HCT116 (cell line): ENCODE data around the gene NAA40. TPM values are rescaled to one million over a fixed set of nuclear protein-coding genes. Genes with fewer than 3 reads are reported as not detected.

ENCODE experiments used
- ATAC-seq: fragments of 200-7000 bp; cut with Tn5 transposase; 2 replicates; pipeline ENCODE4 v1.9.1; 2020; ENCODE audit warnings: mild to moderate bottlenecking, moderate library complexity
- Bru-seq: library from RNA; stranded (reverse); fragments of 400-500 nt; gene quantifications from one replicate; lab custom pipeline; 2021; lab: Mats Ljungman, UMichigan
- BruChase-seq, 2 experiments: library from RNA; stranded (reverse); fragments of 400-500 nt; gene quantifications; one replicate each; lab custom pipeline; 2021; lab: Mats Ljungman, UMichigan
- BruUV-seq: library from RNA; stranded (reverse); fragments of 400-500 nt; replicated peaks from 2 replicates; lab custom pipeline; 2021; lab: Mats Ljungman, UMichigan
- CTCF ChIA-PET: fragments of 300-600 bp; sonication (Branson Sonifier 250); formaldehyde crosslinking; loops from one replicate; lab custom pipeline; 2021; ENCODE audit warnings: antibody characterized with exemption; lab: Charles Lee
- POLR2A ChIA-PET: fragments of 300-600, 350-600 bp; sonication (Branson Sonifier 250); formaldehyde crosslinking; loops from one replicate; lab custom pipeline; 2021; ENCODE audit warnings: antibody characterized with exemption; lab: Charles Lee
- RAD21 ChIA-PET, 2 experiments: fragments of 300-600 bp; sonication (Branson Sonifier 250); formaldehyde crosslinking; loops; one replicate each; lab custom pipeline; 2023; ENCODE audit warnings: low total read pairs in 2 of 2; ENCODE audit not compliant: uncharacterized antibody in 2 of 2, unreplicated experiment in 2 of 2, low non-redundant PET in 1 of 2; lab: Charles Lee
- DNase-seq: peaks from one replicate; pipeline ENCODE4 v3.0.0-alpha.2; 2010; ENCODE audit warnings: low read depth, low spot score
- H2AFZ ChIP-seq: fragments of 200-600 bp; shearing (Covaris generic), sonication (generic); 2 replicates; pipeline ENCODE4 v1.6.1; 2017; ENCODE audit warnings: low read depth, mixed run types, mixed read lengths, antibody characterized with exemption, low read length; ENCODE audit not compliant: poor library complexity, severe bottlenecking
- H3K27ac ChIP-seq: 2 replicates; pipeline ENCODE4 v1.5.1; 2012; ENCODE audit warnings: low read depth, low read length
- H3K27me3 ChIP-seq: fragments of 200-600 bp; sonication (generic); 2 replicates; pipeline ENCODE4 v1.6.1; 2016; ENCODE audit warnings: mixed run types, low read length, mixed read lengths; ENCODE audit not compliant: insufficient read depth
- H3K36me3 ChIP-seq, 2 experiments: fragments of 200-500 bp in 1 of 2; fragments of 200-600 bp in 1 of 2; sonication (Bioruptor generic) in 1 of 2; sonication (generic) in 1 of 2; 2 replicates each; pipeline versions ENCODE4 v1.5.1 to v1.6.1; 2014 to 2016; ENCODE audit warnings: low read length in 2 of 2, inconsistent platforms in 1 of 2, mixed read lengths in 1 of 2, mixed run types in 1 of 2; ENCODE audit not compliant: insufficient read depth in 2 of 2, control insufficient read depth in 1 of 2
- H3K4me1 ChIP-seq, 2 experiments: fragments of 200-600 bp in 1 of 2; sonication (generic) in 1 of 2; 2 replicates each; pipeline versions ENCODE4 v1.5.1 to v1.6.1; 2012 to 2017; ENCODE audit warnings: low read length in 2 of 2, inconsistent platforms in 1 of 2, mild to moderate bottlenecking in 1 of 2, mixed read lengths in 1 of 2, mixed run types in 1 of 2, moderate library complexity in 1 of 2; ENCODE audit not compliant: insufficient read depth in 2 of 2, control insufficient read depth in 1 of 2
- H3K4me2 ChIP-seq: fragments of 200-600 bp; sonication (generic); 2 replicates; pipeline ENCODE4 v1.6.1; 2017; ENCODE audit warnings: mixed run types, low read length, mixed read lengths
- H3K4me3 ChIP-seq, 2 experiments: fragments of 200-600 bp in 1 of 2; sonication (generic) in 1 of 2; replicated peaks in 1 of 2; 2 replicates each; pipeline ENCODE4 v1.5.1; 2011 to 2016; ENCODE audit warnings: low read length in 2 of 2, control low read depth in 1 of 2, low read depth in 1 of 2, mild to moderate bottlenecking in 1 of 2, mixed read lengths in 1 of 2, mixed run types in 1 of 2
- H3K79me2 ChIP-seq: fragments of 200-600 bp; sonication (generic); 2 replicates; pipeline ENCODE4 v1.6.1; 2017; ENCODE audit warnings: mild to moderate bottlenecking, mixed run types, low read length, moderate library complexity, mixed read lengths; ENCODE audit not compliant: insufficient read depth
- H3K9ac ChIP-seq: fragments of 200-600 bp; sonication (generic); 2 replicates; pipeline ENCODE4 v1.6.1; 2016; ENCODE audit warnings: low read length, mixed read lengths
- H3K9me2 ChIP-seq: fragments of 200-600 bp; sonication (generic), shearing (Covaris generic); 2 replicates; pipeline ENCODE4 v1.6.1; 2017; ENCODE audit warnings: mixed run types, mild to moderate bottlenecking, moderate library complexity; ENCODE audit not compliant: insufficient read depth
- H3K9me3 ChIP-seq, 2 experiments: fragments of 200-500 bp in 1 of 2; fragments of 200-600 bp in 1 of 2; sonication (Bioruptor generic) in 1 of 2; sonication (generic) in 1 of 2; 2 replicates each; pipeline ENCODE4 v1.6.1; 2014 to 2017; ENCODE audit warnings: low read length in 2 of 2, mixed read lengths in 2 of 2, inconsistent platforms in 1 of 2, low read depth in 1 of 2, mild to moderate bottlenecking in 1 of 2, mixed run types in 1 of 2, moderate library complexity in 1 of 2; ENCODE audit not compliant: control insufficient read depth in 1 of 2, insufficient read depth in 1 of 2
- H4K20me1 ChIP-seq: fragments of 200-600 bp; sonication (generic), shearing (Covaris generic); 2 replicates; pipeline ENCODE4 v1.6.1; 2017; ENCODE audit warnings: mixed run types, mild to moderate bottlenecking, moderate library complexity; ENCODE audit not compliant: insufficient read depth
- ATF3 ChIP-seq: IDR thresholded peaks from 2 replicates; pipeline ENCODE4 v1.6.1; 2012
- CBX3 ChIP-seq: IDR thresholded peaks from 2 replicates; pipeline ENCODE4 v1.6.1; 2012; ENCODE audit warnings: low read depth
- CEBPB ChIP-seq: IDR thresholded peaks from 2 replicates; pipeline ENCODE4 v1.6.1; 2012; ENCODE audit warnings: low read depth
- CTCF ChIP-seq, 3 experiments: fragments of 200-600 bp in 1 of 3; sonication (generic) in 1 of 3; IDR thresholded peaks in 2 of 3; conservative IDR thresholded peaks in 1 of 3; 2 replicates each; pipeline ENCODE4 v1.5.1; 2012 to 2017; ENCODE audit warnings: low read depth in 2 of 3, low read length in 2 of 3, antibody characterized with exemption in 1 of 3, borderline replicate concordance in 1 of 3, control low read depth in 1 of 3, mild to moderate bottlenecking in 1 of 3, mixed read lengths in 1 of 3, mixed run types in 1 of 3, moderate library complexity in 1 of 3; ENCODE audit not compliant: insufficient read depth in 1 of 3
- ELF1 ChIP-seq: IDR thresholded peaks from 2 replicates; pipeline ENCODE4 v1.6.1; 2012; ENCODE audit warnings: low read depth, borderline replicate concordance
- EZH2 ChIP-seq: fragments of 200-600 bp; sonication (generic); IDR thresholded peaks from 2 replicates; pipeline ENCODE4 v1.6.1; 2017; ENCODE audit warnings: antibody characterized with exemption, mixed run types
- EZH2phosphoT487 ChIP-seq: fragments of 200-600 bp; IDR thresholded peaks from 2 replicates; pipeline ENCODE4 v1.6.1; 2018; ENCODE audit warnings: antibody characterized with exemption, borderline replicate concordance
- FOSL1 ChIP-seq: IDR thresholded peaks from 2 replicates; pipeline ENCODE4 v1.6.1; 2012; ENCODE audit warnings: low read depth
- JUND ChIP-seq: IDR thresholded peaks from 2 replicates; pipeline ENCODE4 v1.6.1; 2012
- POLR2A ChIP-seq: IDR thresholded peaks from 2 replicates; pipeline ENCODE4 v1.7.0; 2011; ENCODE audit warnings: borderline replicate concordance; ENCODE audit not compliant: insufficient read depth, insufficient read length; ENCODE audit errors: extremely low read depth
- POLR2AphosphoS5 ChIP-seq: IDR thresholded peaks from 2 replicates; pipeline ENCODE4 v1.6.1; 2011; ENCODE audit warnings: mild to moderate bottlenecking, low read depth, low read length, moderate library complexity
- RAD21 ChIP-seq: IDR thresholded peaks from 2 replicates; pipeline ENCODE4 v1.6.1; 2012; ENCODE audit warnings: low read depth, mild to moderate bottlenecking
- REST ChIP-seq: IDR thresholded peaks from 2 replicates; pipeline ENCODE4 v1.6.1; 2012; ENCODE audit warnings: low read depth
- SIN3A ChIP-seq: IDR thresholded peaks from 2 replicates; pipeline ENCODE4 v1.6.1; 2012; ENCODE audit warnings: low read depth
- SP1 ChIP-seq: IDR thresholded peaks from 2 replicates; pipeline ENCODE4 v1.6.1; 2012; ENCODE audit warnings: low read depth
- SRF ChIP-seq: IDR thresholded peaks from 2 replicates; pipeline ENCODE4 v1.6.1; 2012; ENCODE audit warnings: low read depth
- TCF7L2 ChIP-seq: IDR thresholded peaks from 2 replicates; pipeline ENCODE4 v1.7.0; 2011; ENCODE audit warnings: borderline replicate concordance, inconsistent platforms; ENCODE audit not compliant: insufficient read depth, insufficient read length; ENCODE audit errors: extremely low read depth
- YY1 ChIP-seq: IDR thresholded peaks from 2 replicates; pipeline ENCODE4 v1.6.1; 2011; ENCODE audit warnings: low read length, low read depth, moderate library complexity, mild to moderate bottlenecking; ENCODE audit not compliant: insufficient replicate concordance; ENCODE audit errors: extremely low read depth
- ZFX ChIP-seq: fragments of 450-650 bp; IDR thresholded peaks from 2 replicates; pipeline ENCODE4 v1.6.1; 2017
- ZNF274 ChIP-seq: fragments of 200-500 bp; sonication (Bioruptor generic); IDR thresholded peaks from 2 replicates; pipeline ENCODE4 v1.6.1; 2014; ENCODE audit warnings: mild to moderate bottlenecking, low read depth, low read length, inconsistent platforms
- intact Hi-C: fragments of 100-400 bp; cut with micrococcal nuclease; formaldehyde crosslinking; loops from 2 replicates; pipeline ENCODE4 v1.10.0; 2022
- long read RNA-seq: library from polyadenylated mRNA; unstranded; transcript quantifications from one replicate; pipeline ENCODE4 v2.0.0, GENCODE V29; 2021; ENCODE audit not compliant: unreplicated experiment
- polyA plus RNA-seq: library from polyadenylated mRNA; unstranded; fragments of >200 nt; gene quantifications from 2 replicates; pipeline ENCODE4 v1.2.1, GENCODE V29; 2012; ENCODE audit warnings: missing spikeins
- total RNA-seq: library from RNA; stranded (reverse); gene quantifications from one replicate; pipeline ENCODE4 v1.2.1, GENCODE V29; 2021; ENCODE audit not compliant: unreplicated experiment

NAA40 gene
- total RNA-seq: 25.3 TPM
- 11.4 and 13.8 TPM in 2 replicates for polyA plus RNA-seq
- percentile 73 among the genes with signal in this experiment for Bru-seq, nascent RNA
- BruChase-seq, experiment 1, labeled RNA remaining after a 6-hour chase: percentile 77 among the genes with signal in this experiment
- percentile 81 among the genes with signal in this experiment for BruChase-seq, experiment 2, labeled RNA remaining after a 2-hour chase
- long read RNA-seq, full-length matches to known transcripts: 5 of 19 reads
- long read RNA-seq, partial matches to known transcripts: 1 of 19 reads
- long read RNA-seq, other reads (novel, unspliced or antisense): 13 of 19 reads

GRCh38 chr11:63938479-63939396 lies at the start of gene NAA40:
TSS of gene NAA40 (plus strand) at chr11:63939002. CDS start at chr11:63939097, 95 bp downstream.
- ChIA-PET RAD21 (interaction anchor here (0.6 kb wide), 2 partner anchors 21 to 69 kb away, joined by 3 read pairs; no protein-coding TSS in a partner anchor), POLR2A (no interaction called here), CTCF (interaction anchor here (0.8 kb wide), 1 partner anchor 101 kb away, joined by 3 read pairs; no protein-coding TSS in a partner anchor)
- BruUV-seq: no TSS peak
- peak within 1 kb of the TSS; percentile 87 for H3K27ac ChIP-seq
- H3K27me3 ChIP-seq: no peaks in the 10 kb centered on the region
- peak; percentile 95 for ATAC-seq
- no peaks in the 10 kb centered on the region for H3K9me3 ChIP-seq
- peaks cover 49% of the 10 kb centered on the region for H3K79me2 ChIP-seq
- intact Hi-C loops: loop anchor here (1.0 kb wide), 2 partner anchors 19 to 48 kb away; partner anchors contain the start of gene OTUB1
- peak within 1 kb of the TSS; percentile 99 for H2AFZ ChIP-seq
- no peaks in the 10 kb centered on the region for H4K20me1 ChIP-seq
- no peaks in the 10 kb centered on the region for H3K9me2 ChIP-seq
- H3K36me3 ChIP-seq: no peaks in the 10 kb centered on the region
- peaks cover 10 to 31% of the 10 kb centered on the region in 2 experiments for H3K4me1 ChIP-seq
- peak within 1 kb of the TSS; percentile 92 to 97 for H3K4me3 ChIP-seq
- H3K4me2 ChIP-seq: peak within 1 kb of the TSS; percentile 100
- peak within 1 kb of the TSS; percentile 89 for H3K9ac ChIP-seq
- peak; percentile 96 for DNase-seq
- TF ChIP-seq CBX3: peak; percentile 65; the same call in 1 of the 2 replicates
- no peak for TF ChIP-seq FOSL1
- TF ChIP-seq SIN3A: peak; percentile 89
- peak; percentile 38 for TF ChIP-seq POLR2A
- peak; percentile 89 for TF ChIP-seq SP1
- 0 out of 2 replicates have a peak, but pooled peaks have one; percentile 14 for TF ChIP-seq ZFX
- TF ChIP-seq EZH2: no peak
- TF ChIP-seq ZNF274: no peak
- no peak for TF ChIP-seq RAD21
- no peak for TF ChIP-seq REST
- TF ChIP-seq EZH2phosphoT487: no peak
- TF ChIP-seq CTCF (IDR thresholded peaks at IDR 0.05 in 2 of 3, conservative IDR thresholded peaks at IDR 0.05 in 1 of 3; ENCODE audit: borderline replicate concordance in 1 of 3, insufficient read depth in 1 of 3, low read depth in 2 of 3, low read length in 2 of 3): no peak
- no peak for TF ChIP-seq CEBPB
- peak; percentile 28 for TF ChIP-seq TCF7L2
- no peak for TF ChIP-seq ATF3
- TF ChIP-seq POLR2AphosphoS5: peak; percentile 72
- no peak for TF ChIP-seq JUND
- peak; percentile 95 for TF ChIP-seq SRF
- TF ChIP-seq YY1: no peak
- no peak for TF ChIP-seq ELF1
